Suprapubic skin (tissue), 4 donors: ENCODE measurements around the gene TYW1.

ENCODE experiments used
- CTCF ChIP-seq, 2 donors: fragments of 200-600 bp in 1 of 2; fragments of 450-650 bp in 1 of 2; sonication (generic) in 1 of 2; IDR thresholded peaks; one replicate each; pipeline ENCODE4 v1.5.1; 2016 to 2019; ENCODE audit warnings: antibody characterized with exemption in 2 of 2, mild to moderate bottlenecking in 1 of 2, moderate library complexity in 1 of 2
- POLR2A ChIP-seq, 2 donors: fragments of 450-650 bp; IDR thresholded peaks; one replicate each; pipeline ENCODE4 v1.6.1; 2017; ENCODE audit warnings: antibody characterized with exemption in 2 of 2, mild to moderate bottlenecking in 2 of 2, moderate library complexity in 2 of 2
- POLR2AphosphoS5 ChIP-seq, 3 donors: sonication (generic); formaldehyde crosslinking; IDR thresholded peaks; one replicate each; pipeline ENCODE4 v1.6.1; 2017; ENCODE audit warnings: antibody characterized with exemption in 3 of 3

GRCh38 chr7:66950311-66950710 is 46.3 kb upstream of the TYW1 start:
- no peak for TF ChIP-seq POLR2AphosphoS5 (IDR thresholded peaks at IDR 0.05)
- no peak for TF ChIP-seq POLR2A (IDR thresholded peaks at IDR 0.05)
- no peak for TF ChIP-seq CTCF (IDR thresholded peaks at IDR 0.05)
